GM18511 (cell line): Measurements from ENCODE around the gene PTCH2.
"Not testable (repeated sequence)": the region's sequence is repeated elsewhere in the genome, so short reads cannot be mapped to it uniquely, and the experiment has no call there.

ENCODE experiments used
- ATAC-seq: cut with Tn5 transposase; IDR thresholded peaks from one replicate; pipeline ENCODE4 v1.9.1; 2021; ENCODE audit warnings: mild to moderate bottlenecking, moderate library complexity; ENCODE audit not compliant: unreplicated experiment

PTCH2 gene

GRCh38 chr1:44846985-44847384 is 3.9 kb upstream of the PTCH2 start:
- ATAC-seq = no peak

GRCh38 chr1:44842486-44842861 is 579 bp downstream of the PTCH2 start:
- ATAC-seq = no peak

GRCh38 chr1:44839576-44839975 is 3.5 kb downstream of the PTCH2 start:
- ATAC-seq = no peak

GRCh38 chr1:44838294-44838693 is 4.8 kb downstream of the PTCH2 start:
- not testable (repeated sequence) for ATAC-seq

- peak; percentile 66 for ATAC-seq
Measured at GRCh38 chr1:44835738-44836675, 7.0 kb downstream of the PTCH2 start.

- no peak for ATAC-seq
Measured at GRCh38 chr1:44834328-44834727, 8.7 kb downstream of the PTCH2 start.

- no peak for ATAC-seq
Measured at GRCh38 chr1:44832056-44832705, 10.9 kb downstream of the PTCH2 start.

GRCh38 chr1:44831516-44831915 is 11.5 kb downstream of the PTCH2 start:
- no peak for ATAC-seq

GRCh38 chr1:44830900-44831304 is 12.2 kb downstream of the PTCH2 start:
- ATAC-seq = no peak

GRCh38 chr1:44829506-44830384 is 13.3 kb downstream of the PTCH2 start:
- no peak for ATAC-seq

GRCh38 chr1:44828841-44829440 is 14.1 kb downstream of the PTCH2 start:
- no peak for ATAC-seq

GRCh38 chr1:44828003-44828651 is 14.9 kb downstream of the PTCH2 start:
- no peak for ATAC-seq

- ATAC-seq = no peak
Measured at GRCh38 chr1:44827197-44828002, 15.7 kb downstream of the PTCH2 start.

GRCh38 chr1:44826375-44827196 is 16.5 kb downstream of the PTCH2 start:
- no peak for ATAC-seq

GRCh38 chr1:44824392-44824791 is 18.7 kb downstream of the PTCH2 start:
- not testable (repeated sequence) for ATAC-seq

GRCh38 chr1:44822981-44823451 is 20.0 kb downstream of the PTCH2 start:
- no peak for ATAC-seq

GRCh38 chr1:44822131-44822701 is 20.8 kb downstream of the PTCH2 start:
- no peak for ATAC-seq

- ATAC-seq = no peak
Measured at GRCh38 chr1:44821240-44821715, 21.8 kb downstream of the PTCH2 start.
